Central memory CD8-positive, alpha-beta T cell (primary cell): ENCODE data around the gene HABP4.

Source experiments
- ATAC-seq: fragments of 150-1000 bp; cut with Tn5 transposase; replicated peaks from 2 replicates; pipeline ENCODE4 v1.10.0; 2022; ENCODE audit warnings: mild to moderate bottlenecking, moderate FRiP score, moderate number of reproducible peaks; ENCODE audit not compliant: poor library complexity, severe bottlenecking; ENCODE audit errors: extremely low read depth
- DNase-seq, 2 donors: peaks; one replicate each; pipeline ENCODE4 v3.0.0; 2021; ENCODE audit warnings: low spot score in 2 of 2
- H3K27ac Mint-ChIP-seq: one replicate; pipeline ENCODE4 v1.8.0; 2022; ENCODE audit warnings: low read depth, mild to moderate bottlenecking, moderate library complexity, mixed read lengths
- H3K27me3 Mint-ChIP-seq: one replicate; pipeline ENCODE4 v1.8.0; 2022; ENCODE audit warnings: mixed read lengths
- H3K36me3 Mint-ChIP-seq: one replicate; pipeline ENCODE4 v1.8.0; 2022; ENCODE audit warnings: mild to moderate bottlenecking, moderate library complexity, mixed read lengths; ENCODE audit not compliant: insufficient read depth
- H3K4me1 Mint-ChIP-seq: one replicate; pipeline ENCODE4 v1.8.0; 2022; ENCODE audit warnings: mixed read lengths
- H3K4me3 Mint-ChIP-seq: one replicate; pipeline ENCODE4 v1.8.0; 2022; ENCODE audit warnings: mild to moderate bottlenecking, moderate library complexity, mixed read lengths
- H3K9me3 Mint-ChIP-seq: one replicate; pipeline ENCODE4 v1.8.0; 2022; ENCODE audit warnings: mixed read lengths

The HABP4 gene

DNA sequence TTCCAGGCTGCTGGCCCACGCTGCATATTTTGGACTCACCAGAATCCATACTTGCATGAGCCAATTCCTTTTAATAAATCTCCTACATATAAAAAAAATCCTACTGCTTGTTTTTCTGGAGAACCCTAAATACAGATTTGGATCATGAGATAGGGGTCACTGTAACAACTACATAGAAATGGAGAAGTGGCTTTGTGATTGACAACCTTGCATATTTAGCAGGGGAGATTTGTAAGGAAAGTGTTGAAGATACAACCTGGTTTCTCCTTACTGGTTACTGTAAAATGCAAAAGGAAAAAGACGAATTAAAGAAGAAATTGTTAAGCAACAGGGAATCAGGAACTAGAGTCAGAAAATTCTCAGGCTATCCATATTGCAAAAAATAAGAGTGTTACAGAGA is 74.8 kb downstream of the HABP4 start:
- ATAC-seq (no peak), DNase-seq (no peak)
- Mint-ChIP-seq H3K9me3 (no peaks in the 10 kb centered on the region), H3K4me3 (no peak overlapping the region), H3K27ac (no peak overlapping the region), H3K4me1 (peaks cover 7% of the 10 kb centered on the region), H3K36me3 (peaks cover 12% of the 10 kb centered on the region), H3K27me3 (no peaks in the 10 kb centered on the region)

GRCh38 chr9:96532173-96532572 is 82.2 kb downstream of the HABP4 start:
- peaks cover 5% of the 10 kb centered on the region for H3K9me3 Mint-ChIP-seq
- ATAC-seq (no peak), DNase-seq (no peak)
- H3K4me3 Mint-ChIP-seq, result no peak overlapping the region
- no peak overlapping the region for H3K27ac Mint-ChIP-seq
- no peaks in the 10 kb centered on the region for H3K4me1 Mint-ChIP-seq
- H3K27me3 Mint-ChIP-seq, result no peaks in the 10 kb centered on the region
- H3K36me3 Mint-ChIP-seq, result peaks cover 3% of the 10 kb centered on the region

DNA sequence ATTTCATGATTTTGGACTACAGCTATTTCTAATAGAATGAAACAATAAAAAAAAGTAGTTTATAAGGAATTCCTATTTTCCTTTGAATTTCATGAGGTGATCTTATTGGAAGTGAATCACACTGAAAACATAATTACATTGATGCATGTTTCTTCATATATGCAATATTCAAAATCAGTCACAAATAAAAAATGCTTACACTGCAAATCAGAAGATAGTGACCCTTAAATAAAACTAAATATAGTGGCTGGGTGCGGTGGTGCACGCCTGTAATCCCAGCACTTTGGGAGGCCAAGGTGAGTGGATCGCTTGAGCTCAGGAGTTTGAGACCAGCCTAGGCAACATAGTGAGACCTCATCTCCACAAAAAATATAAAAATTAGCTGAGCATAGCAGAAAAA is 90.1 kb downstream of the HABP4 start:
- H3K4me3 Mint-ChIP-seq, result no peak overlapping the region
- H3K27me3 Mint-ChIP-seq, result no peaks in the 10 kb centered on the region
- ATAC-seq, result no peak
- peaks cover 7% of the 10 kb centered on the region for H3K36me3 Mint-ChIP-seq
- DNase-seq, result no peak
- no peaks in the 10 kb centered on the region for H3K9me3 Mint-ChIP-seq
- no peak overlapping the region for H3K27ac Mint-ChIP-seq
- no peaks in the 10 kb centered on the region for H3K4me1 Mint-ChIP-seq
